IMR-90 (cell line): Measurements from ENCODE around the gene CLEC3A. TPM values are rescaled to one million over a fixed set of nuclear protein-coding genes. Genes with fewer than 3 reads are reported as not detected.

Experiments used
- ATAC-seq: fragments of 200-7000 bp; cut with Tn5 transposase; 2 replicates; pipeline ENCODE4 v1.9.1; 2020; ENCODE audit warnings: low read depth, mild to moderate bottlenecking, moderate library complexity
- BruUV-seq: library from RNA; stranded (reverse); fragments of 400-500 nt; replicated peaks from 2 replicates; lab custom pipeline; 2021; lab: Mats Ljungman, UMichigan
- CTCF ChIA-PET: fragments of 300-600 bp; formaldehyde crosslinking; extraction: SDS; loops from one replicate; lab custom pipeline; 2021; ENCODE audit warnings: antibody characterized with exemption; lab: Yijun Ruan, JAX
- POLR2A ChIA-PET: fragments of 300-600 bp; sonication (Branson Sonifier 250); formaldehyde crosslinking; loops from one replicate; lab custom pipeline; 2022; ENCODE audit warnings: antibody characterized with exemption; ENCODE audit not compliant: unreplicated experiment; lab: Charles Lee
- DNase-seq: peaks from one replicate; pipeline ENCODE4 v3.0.0; 2013
- H2AFZ ChIP-seq: replicated peaks from 2 replicates; pipeline ENCODE3; 2013; ENCODE audit warnings: low read length, mild to moderate bottlenecking; ENCODE audit not compliant: poor library complexity
- H2AK5ac ChIP-seq: 2 replicates; pipeline ENCODE4 v1.6.1; 2013; ENCODE audit warnings: low read depth, low read length, inconsistent platforms
- H2AK9ac ChIP-seq: replicated peaks from 2 replicates; pipeline ENCODE3; 2013; ENCODE audit warnings: mild to moderate bottlenecking, low read depth, low read length, moderate library complexity; ENCODE audit not compliant: poor library complexity
- H2BK120ac ChIP-seq: 2 replicates; pipeline ENCODE4 v1.6.1; 2013; ENCODE audit warnings: low read depth, low read length, inconsistent platforms
- H2BK15ac ChIP-seq: 3 replicates; pipeline ENCODE4 v1.6.1; 2013; ENCODE audit warnings: low read depth, low read length, inconsistent platforms
- H2BK20ac ChIP-seq: 2 replicates; pipeline ENCODE4 v1.6.1; 2013; ENCODE audit warnings: low read depth, mild to moderate bottlenecking, inconsistent platforms, low read length, moderate library complexity
- H2BK5ac ChIP-seq: 2 replicates; pipeline ENCODE4 v1.6.1; 2013; ENCODE audit warnings: mild to moderate bottlenecking, low read depth, low read length, inconsistent platforms; ENCODE audit not compliant: poor library complexity, severe bottlenecking
- H3K14ac ChIP-seq: replicated peaks from 2 replicates; pipeline ENCODE4 v1.6.1; 2013; ENCODE audit warnings: low read depth, low read length, inconsistent platforms
- H3K18ac ChIP-seq: 2 replicates; pipeline ENCODE4 v1.6.1; 2013; ENCODE audit warnings: low read depth, low read length, control low read depth
- H3K23ac ChIP-seq: 2 replicates; pipeline ENCODE4 v1.6.1; 2013; ENCODE audit warnings: low read depth, low read length, inconsistent platforms
- H3K27ac ChIP-seq: 2 replicates; pipeline ENCODE4 v1.5.1; 2013; ENCODE audit warnings: mild to moderate bottlenecking, control low read depth, low read length; ENCODE audit not compliant: insufficient read depth
- H3K27me3 ChIP-seq: 2 replicates; pipeline ENCODE4 v1.6.1; 2013; ENCODE audit warnings: low read length; ENCODE audit not compliant: control insufficient read depth, insufficient read depth
- H3K36me3 ChIP-seq: 2 replicates; pipeline ENCODE4 v1.6.1; 2013; ENCODE audit warnings: low read length, mixed read lengths; ENCODE audit not compliant: control insufficient read depth, insufficient read depth
- H3K4ac ChIP-seq: 2 replicates; pipeline ENCODE4 v1.6.1; 2013; ENCODE audit warnings: low read depth, low read length, inconsistent platforms
- H3K4me1 ChIP-seq: 2 replicates; pipeline ENCODE4 v1.6.1; 2013; ENCODE audit warnings: low read length, mixed read lengths; ENCODE audit not compliant: control insufficient read depth, insufficient read depth
- H3K4me2 ChIP-seq: 2 replicates; pipeline ENCODE4 v1.6.1; 2013; ENCODE audit warnings: low read depth, mild to moderate bottlenecking, control low read depth, low read length, moderate library complexity
- H3K4me3 ChIP-seq: 2 replicates; pipeline ENCODE4 v1.5.1; 2013; ENCODE audit warnings: low read depth, mild to moderate bottlenecking, control low read depth, low read length, moderate library complexity; ENCODE audit not compliant: insufficient read depth
- H3K56ac ChIP-seq: 2 replicates; pipeline ENCODE4 v1.6.1; 2013; ENCODE audit warnings: low read length, inconsistent platforms; ENCODE audit not compliant: insufficient read depth; ENCODE audit errors: extremely low read depth
- H3K79me1 ChIP-seq, 2 experiments: 2 replicates each; pipeline ENCODE4 v1.6.1; 2013; ENCODE audit warnings: low read length in 2 of 2, inconsistent platforms in 1 of 2, low read depth in 1 of 2
- H3K9ac ChIP-seq: 2 replicates; pipeline ENCODE4 v1.6.1; 2013; ENCODE audit warnings: low read depth, low read length, control low read depth
- H3K9me1 ChIP-seq: 2 replicates; pipeline ENCODE4 v1.6.1; 2013; ENCODE audit warnings: low read length, inconsistent platforms; ENCODE audit not compliant: insufficient read depth
- H3K9me3 ChIP-seq: 2 replicates; pipeline ENCODE4 v1.6.1; 2013; ENCODE audit warnings: low read length; ENCODE audit not compliant: control insufficient read depth, insufficient read depth
- H4K20me1 ChIP-seq: 2 replicates; pipeline ENCODE4 v1.6.1; 2013; ENCODE audit warnings: low read length, inconsistent platforms; ENCODE audit not compliant: insufficient read depth
- H4K5ac ChIP-seq: 2 replicates; pipeline ENCODE4 v1.6.1; 2013; ENCODE audit warnings: mild to moderate bottlenecking, low read depth, low read length, control low read depth
- H4K8ac ChIP-seq, 2 experiments: 2 replicates each; pipeline ENCODE4 v1.6.1; 2013; ENCODE audit warnings: low read depth in 2 of 2, low read length in 2 of 2, control low read depth in 1 of 2, inconsistent platforms in 1 of 2
- H4K91ac ChIP-seq: 2 replicates; pipeline ENCODE4 v1.6.1; 2013; ENCODE audit warnings: low read depth, low read length, inconsistent platforms; ENCODE audit not compliant: insufficient read depth
- BHLHE40 ChIP-seq: fragments of 150-350 bp; IDR thresholded peaks from 2 replicates; pipeline ENCODE4 v1.6.1; 2016; ENCODE audit warnings: mild to moderate bottlenecking, low read depth, low read length
- CHD1 ChIP-seq: IDR thresholded peaks from 2 replicates; pipeline ENCODE4 v1.6.1; 2012; ENCODE audit warnings: low read depth, low read length, improper control_type of control experiment
- MAZ ChIP-seq: IDR thresholded peaks from 2 replicates; pipeline ENCODE4 v1.6.1; 2012; ENCODE audit warnings: low read depth, mild to moderate bottlenecking, low read length, improper control_type of control experiment, moderate library complexity, borderline replicate concordance
- WGBS, 2 experiments: methylation state at CpG; one replicate each; pipeline versions ENCODE4 v1.1.5 to v1.1.7; 2013; ENCODE audit warnings: missing lambda C conversion rate in 2 of 2; ENCODE audit not compliant: insufficient read length in 1 of 2; ENCODE audit errors: extremely low coverage in 2 of 2; 5-methylcytosine and 5-hydroxymethylcytosine counted together
- dilution Hi-C: fragments of 300-500 bp; cut with HindIII; formaldehyde crosslinking; loops from one replicate; pipeline ENCODE4 v1.14.3; 2018; ENCODE audit warnings: low sequenced_read_pairs; ENCODE audit not compliant: unreplicated experiment
- in situ Hi-C: fragments of 300-500 bp; cut with MboI; formaldehyde crosslinking; loops from 3 replicates; pipeline ENCODE4 v1.14.3; 2019; ENCODE audit warnings: low sequenced_read_pairs, inconsistent platforms, mixed read lengths
- intact Hi-C: fragments of 100-400 bp; cut with micrococcal nuclease; formaldehyde crosslinking; loops from 2 replicates; pipeline ENCODE4 v1.10.0; 2022
- polyA plus RNA-seq, 3 experiments: library from polyadenylated mRNA; depleted of rRNA; stranded (reverse); fragments of >200 nt; gene quantifications; 2 replicates each; pipeline ENCODE4 v1.2.3, GENCODE V29; 2012; ENCODE audit warnings: low replicate concordance in 1 of 3
- total RNA-seq: library from RNA; depleted of rRNA; stranded (reverse); fragments of >200 nt; gene quantifications from 2 replicates; pipeline ENCODE4 v1.2.3, GENCODE V29; 2012

CLEC3A gene
- total and polyA plus RNA-seq, 2 of the 4 experiments (the other 2 are of a cell fraction) = not detected

GRCh38 chr16:77995843-77996455 is 26.4 kb upstream of the CLEC3A start:
- H3K4me3 ChIP-seq = no peak overlapping the region
- no peaks in the 10 kb centered on the region for H3K27me3 ChIP-seq
- no peak overlapping the region for H3K27ac ChIP-seq
- BruUV-seq = no TSS peak
- no peak for DNase-seq
- intact Hi-C loops (no loop called here), dilution Hi-C loops (no loop called here), in situ Hi-C loops (no loop called here)
- no peak overlapping the region for H3K4me2 ChIP-seq
- H4K20me1 ChIP-seq = no peaks in the 10 kb centered on the region
- no CpG with 5 or more reads among the region's 7 CpGs for WGBS, 2 experiments
- H2AK9ac ChIP-seq = no peak overlapping the region
- no peak overlapping the region for H3K18ac ChIP-seq
- no peak overlapping the region for H4K5ac ChIP-seq
- no peak for ATAC-seq
- H4K91ac ChIP-seq = no peak overlapping the region
- H3K9me3 ChIP-seq = peaks cover 13% of the 10 kb centered on the region
- H2BK120ac ChIP-seq = no peak overlapping the region
- H3K79me1 ChIP-seq = no peaks in the 10 kb centered on the region
- H4K8ac ChIP-seq = no peak overlapping the region
- H3K4ac ChIP-seq = no peak overlapping the region
- H3K9me1 ChIP-seq = no peaks in the 10 kb centered on the region
- POLR2A ChIA-PET = no interaction called here
- H2BK15ac ChIP-seq = no peak overlapping the region
- no peak overlapping the region for H3K9ac ChIP-seq
- no peaks in the 10 kb centered on the region for H3K36me3 ChIP-seq
- no peak overlapping the region for H2BK5ac ChIP-seq
- H3K23ac ChIP-seq = no peak overlapping the region
- H2AK5ac ChIP-seq = no peak overlapping the region
- CTCF ChIA-PET = no interaction called here
- H3K14ac ChIP-seq = no peak overlapping the region
- H3K4me1 ChIP-seq = peaks cover 3% of the 10 kb centered on the region; the same call in 1 of the 2 replicates
- H2AFZ ChIP-seq = no peak overlapping the region
- no peak overlapping the region for H2BK20ac ChIP-seq
- TF ChIP-seq MAZ (no peak), BHLHE40 (no peak), CHD1 (no peak)
- H3K56ac ChIP-seq = no peak overlapping the region
